ENCODE measurements around the gene ZNF423.

DNA sequence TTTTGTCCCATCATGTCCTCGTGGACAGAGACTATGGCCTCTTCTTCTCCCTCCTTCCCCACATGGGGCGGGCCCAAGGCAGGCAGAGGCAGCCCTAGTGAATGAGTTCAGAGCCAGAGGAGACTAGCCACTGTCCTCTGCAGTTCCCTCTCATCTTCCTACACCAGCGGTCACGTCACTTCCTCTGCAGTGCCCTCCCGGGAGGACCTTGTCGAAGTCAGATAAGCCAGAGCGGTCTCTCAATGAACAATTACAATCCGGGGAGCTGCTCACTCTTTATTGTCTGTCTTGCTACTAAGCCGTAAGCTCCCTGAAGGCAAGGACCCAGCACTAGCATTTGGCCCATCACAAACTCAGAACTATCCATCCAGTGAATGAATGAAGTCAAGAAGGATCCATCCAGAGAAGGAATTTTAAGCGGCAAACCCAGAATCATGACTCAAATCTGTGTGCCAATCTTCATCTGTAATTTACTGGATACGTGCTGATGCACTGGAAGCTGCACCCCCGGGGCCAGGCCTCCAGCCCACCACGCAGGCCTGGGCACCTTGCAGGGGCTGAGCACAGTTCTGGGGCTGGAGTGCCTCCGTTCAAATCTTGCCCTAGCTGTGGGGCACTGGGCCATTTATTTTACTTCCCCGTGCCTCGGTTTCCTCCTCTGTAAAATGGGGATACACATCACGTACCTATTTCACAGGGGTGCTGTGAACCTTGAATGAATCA is 18.1 kb downstream of the ZNF423 start:
- TF ChIP-seq EZH2 (IDR thresholded peaks at IDR 0.05; ENCODE audit: borderline replicate concordance, low read depth, low read length, poor library complexity, severe bottlenecking), result no peak
- TF ChIP-seq, protein P1, sequence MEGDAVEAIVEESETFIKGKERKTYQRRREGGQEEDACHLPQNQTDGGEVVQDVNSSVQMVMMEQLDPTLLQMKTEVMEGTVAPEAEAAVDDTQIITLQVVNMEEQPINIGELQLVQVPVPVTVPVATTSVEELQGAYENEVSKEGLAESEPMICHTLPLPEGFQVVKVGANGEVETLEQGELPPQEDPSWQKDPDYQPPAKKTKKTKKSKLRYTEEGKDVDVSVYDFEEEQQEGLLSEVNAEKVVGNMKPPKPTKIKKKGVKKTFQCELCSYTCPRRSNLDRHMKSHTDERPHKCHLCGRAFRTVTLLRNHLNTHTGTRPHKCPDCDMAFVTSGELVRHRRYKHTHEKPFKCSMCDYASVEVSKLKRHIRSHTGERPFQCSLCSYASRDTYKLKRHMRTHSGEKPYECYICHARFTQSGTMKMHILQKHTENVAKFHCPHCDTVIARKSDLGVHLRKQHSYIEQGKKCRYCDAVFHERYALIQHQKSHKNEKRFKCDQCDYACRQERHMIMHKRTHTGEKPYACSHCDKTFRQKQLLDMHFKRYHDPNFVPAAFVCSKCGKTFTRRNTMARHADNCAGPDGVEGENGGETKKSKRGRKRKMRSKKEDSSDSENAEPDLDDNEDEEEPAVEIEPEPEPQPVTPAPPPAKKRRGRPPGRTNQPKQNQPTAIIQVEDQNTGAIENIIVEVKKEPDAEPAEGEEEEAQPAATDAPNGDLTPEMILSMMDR (conservative IDR thresholded peaks at IDR 0.05; ENCODE audit: low read depth, low read length), result no peak
